Neural progenitor cell (in vitro differentiated cells): ENCODE data around the gene EPHB1.

Source experiments
- EZH2 ChIP-seq: fragments of 200-600 bp; sonication (generic); IDR thresholded peaks from 2 replicates; pipeline ENCODE4 v1.6.1; 2017; ENCODE audit warnings: antibody characterized with exemption, mild to moderate bottlenecking, moderate library complexity
- EZH2phosphoT487 ChIP-seq: fragments of 200-600 bp; sonication (generic); IDR thresholded peaks from 2 replicates; pipeline ENCODE4 v1.6.1; 2017; ENCODE audit warnings: antibody characterized with exemption
- TF ChIP-seq, protein P1 (sequence below): fragments of 200-600 bp; sonication (generic); IDR thresholded peaks from 2 replicates; pipeline ENCODE4 v1.5.1; 2017; ENCODE audit warnings: antibody characterized with exemption, mild to moderate bottlenecking

- TF ChIP-seq, protein P1, sequence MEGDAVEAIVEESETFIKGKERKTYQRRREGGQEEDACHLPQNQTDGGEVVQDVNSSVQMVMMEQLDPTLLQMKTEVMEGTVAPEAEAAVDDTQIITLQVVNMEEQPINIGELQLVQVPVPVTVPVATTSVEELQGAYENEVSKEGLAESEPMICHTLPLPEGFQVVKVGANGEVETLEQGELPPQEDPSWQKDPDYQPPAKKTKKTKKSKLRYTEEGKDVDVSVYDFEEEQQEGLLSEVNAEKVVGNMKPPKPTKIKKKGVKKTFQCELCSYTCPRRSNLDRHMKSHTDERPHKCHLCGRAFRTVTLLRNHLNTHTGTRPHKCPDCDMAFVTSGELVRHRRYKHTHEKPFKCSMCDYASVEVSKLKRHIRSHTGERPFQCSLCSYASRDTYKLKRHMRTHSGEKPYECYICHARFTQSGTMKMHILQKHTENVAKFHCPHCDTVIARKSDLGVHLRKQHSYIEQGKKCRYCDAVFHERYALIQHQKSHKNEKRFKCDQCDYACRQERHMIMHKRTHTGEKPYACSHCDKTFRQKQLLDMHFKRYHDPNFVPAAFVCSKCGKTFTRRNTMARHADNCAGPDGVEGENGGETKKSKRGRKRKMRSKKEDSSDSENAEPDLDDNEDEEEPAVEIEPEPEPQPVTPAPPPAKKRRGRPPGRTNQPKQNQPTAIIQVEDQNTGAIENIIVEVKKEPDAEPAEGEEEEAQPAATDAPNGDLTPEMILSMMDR: no peak
- TF ChIP-seq EZH2: no peak
- no peak for TF ChIP-seq EZH2phosphoT487
These were observed 421.6 kb downstream of the EPHB1 start for GRCh38 chr3:135216659-135217058.
